ENCODE results near the gene ZNF569. TPM values are rescaled to one million over a fixed set of nuclear protein-coding genes. Genes with fewer than 3 reads are reported as not detected.

Gene ZNF569
- polyA plus RNA-seq, 1 donor from 2014 or later, result 21.6 TPM

DNA sequence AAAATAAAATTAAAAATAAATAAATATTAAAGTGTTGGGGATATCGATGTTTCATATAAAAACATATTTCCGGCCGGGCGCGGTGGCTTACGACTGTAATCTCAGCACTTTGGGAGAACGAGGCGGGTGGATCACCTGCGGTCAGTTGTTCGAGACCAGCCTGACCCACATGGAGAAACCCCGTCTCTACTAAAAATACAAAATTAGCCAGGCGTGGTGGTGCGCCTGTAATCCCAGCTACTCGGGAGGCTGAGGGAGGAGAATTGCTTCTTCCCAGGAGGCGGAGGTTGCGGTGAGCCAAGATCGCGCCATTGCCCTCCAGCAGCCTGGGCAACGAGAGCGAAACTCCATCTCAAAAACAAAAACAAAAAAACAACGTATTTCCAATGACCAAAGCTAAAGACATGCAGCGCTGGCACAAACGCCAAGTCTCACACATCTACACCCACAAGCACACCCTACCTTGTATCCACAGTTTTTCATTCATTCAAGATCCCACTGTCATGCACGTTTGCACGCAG, 907 bp downstream of the ZNF569 start:
- H3K27ac ChIP-seq (ENCODE audit: low read length), result peak overlapping the region; percentile 83
- peaks cover 15% of the 10 kb centered on the region for H3K9me3 ChIP-seq (ENCODE audit: low read length)
- no peaks in the 10 kb centered on the region for H3K9me2 ChIP-seq (ENCODE audit: insufficient read depth, low read length)
- H3F3A ChIP-seq (ENCODE audit: insufficient read depth, low read length, poor library complexity, severe bottlenecking), result no peaks in the 10 kb centered on the region
- peak overlapping the region; percentile 81 for H2AFZ ChIP-seq (ENCODE audit: low read depth, low read length)
- H3K9ac ChIP-seq (ENCODE audit: low read length), result peak overlapping the region; percentile 84
- peak overlapping the region; percentile 37 for H3K4me2 ChIP-seq (ENCODE audit: low read length)
- TF ChIP-seq, protein P1, sequence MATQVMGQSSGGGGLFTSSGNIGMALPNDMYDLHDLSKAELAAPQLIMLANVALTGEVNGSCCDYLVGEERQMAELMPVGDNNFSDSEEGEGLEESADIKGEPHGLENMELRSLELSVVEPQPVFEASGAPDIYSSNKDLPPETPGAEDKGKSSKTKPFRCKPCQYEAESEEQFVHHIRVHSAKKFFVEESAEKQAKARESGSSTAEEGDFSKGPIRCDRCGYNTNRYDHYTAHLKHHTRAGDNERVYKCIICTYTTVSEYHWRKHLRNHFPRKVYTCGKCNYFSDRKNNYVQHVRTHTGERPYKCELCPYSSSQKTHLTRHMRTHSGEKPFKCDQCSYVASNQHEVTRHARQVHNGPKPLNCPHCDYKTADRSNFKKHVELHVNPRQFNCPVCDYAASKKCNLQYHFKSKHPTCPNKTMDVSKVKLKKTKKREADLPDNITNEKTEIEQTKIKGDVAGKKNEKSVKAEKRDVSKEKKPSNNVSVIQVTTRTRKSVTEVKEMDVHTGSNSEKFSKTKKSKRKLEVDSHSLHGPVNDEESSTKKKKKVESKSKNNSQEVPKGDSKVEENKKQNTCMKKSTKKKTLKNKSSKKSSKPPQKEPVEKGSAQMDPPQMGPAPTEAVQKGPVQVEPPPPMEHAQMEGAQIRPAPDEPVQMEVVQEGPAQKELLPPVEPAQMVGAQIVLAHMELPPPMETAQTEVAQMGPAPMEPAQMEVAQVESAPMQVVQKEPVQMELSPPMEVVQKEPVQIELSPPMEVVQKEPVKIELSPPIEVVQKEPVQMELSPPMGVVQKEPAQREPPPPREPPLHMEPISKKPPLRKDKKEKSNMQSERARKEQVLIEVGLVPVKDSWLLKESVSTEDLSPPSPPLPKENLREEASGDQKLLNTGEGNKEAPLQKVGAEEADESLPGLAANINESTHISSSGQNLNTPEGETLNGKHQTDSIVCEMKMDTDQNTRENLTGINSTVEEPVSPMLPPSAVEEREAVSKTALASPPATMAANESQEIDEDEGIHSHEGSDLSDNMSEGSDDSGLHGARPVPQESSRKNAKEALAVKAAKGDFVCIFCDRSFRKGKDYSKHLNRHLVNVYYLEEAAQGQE (IDR thresholded peaks at IDR 0.05; ENCODE audit: borderline replicate concordance), result no peak
- H3K79me2 ChIP-seq (replicated peaks; ENCODE audit: insufficient read depth, low read length), result peaks cover 34% of the 10 kb centered on the region
- peak overlapping the region; percentile 86 for H3K4me3 ChIP-seq (ENCODE audit: low read length)
- H3K36me3 ChIP-seq (ENCODE audit: insufficient read depth, low read length), result peaks cover 34% of the 10 kb centered on the region
- H4K20me1 ChIP-seq (ENCODE audit: insufficient read depth), result no peaks in the 10 kb centered on the region
- no peaks in the 10 kb centered on the region for H3K27me3 ChIP-seq (ENCODE audit: insufficient read depth, low read depth, low read length)

DNA sequence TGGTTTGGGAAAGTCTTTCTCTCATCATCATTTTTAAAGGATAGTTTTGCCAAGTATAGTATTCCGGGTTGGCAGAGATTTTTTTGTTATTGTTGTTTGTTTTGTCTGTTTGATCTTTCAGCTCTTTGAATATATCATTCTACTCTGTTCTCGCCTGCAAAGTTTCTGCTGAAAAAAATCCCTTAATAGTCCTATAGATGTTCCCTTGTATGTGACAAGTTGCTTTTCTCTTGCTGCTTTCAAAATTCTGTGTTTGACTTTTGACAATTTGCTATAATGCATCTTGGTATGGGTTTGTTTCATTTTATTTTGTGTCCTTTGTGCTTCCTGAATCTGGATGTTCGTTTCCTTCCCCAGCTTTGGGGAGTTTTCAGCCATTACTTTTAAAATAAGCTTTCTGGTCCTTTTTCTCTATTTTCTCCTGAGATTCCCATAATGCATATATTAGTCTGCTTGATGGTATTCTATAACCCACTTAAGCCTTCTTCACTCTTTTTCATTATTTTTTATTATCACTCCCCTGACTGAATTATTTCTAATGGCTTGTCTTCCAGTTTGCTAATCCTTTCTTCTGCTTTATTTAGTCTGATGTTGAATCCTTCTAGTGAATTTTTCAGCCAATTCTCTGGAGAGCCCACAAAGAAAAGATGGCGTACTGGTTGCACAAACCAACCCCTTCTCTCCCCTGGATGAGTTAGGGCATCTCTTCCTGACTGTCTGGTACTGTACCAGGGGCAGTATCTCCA, 14.6 kb downstream of the ZNF569 start:
- H3K9me2 ChIP-seq (ENCODE audit: insufficient read depth, low read length), result no peaks in the 10 kb centered on the region
- no peak overlapping the region for H3K4me2 ChIP-seq (ENCODE audit: low read length)
- H3K36me3 ChIP-seq (ENCODE audit: insufficient read depth, low read length), result peaks cover 55% of the 10 kb centered on the region
- H3K27me3 ChIP-seq (ENCODE audit: insufficient read depth, low read depth, low read length), result no peaks in the 10 kb centered on the region
- no peak overlapping the region for H3K27ac ChIP-seq (ENCODE audit: low read length)
- H3K9ac ChIP-seq (ENCODE audit: low read length), result no peak overlapping the region
- no peaks in the 10 kb centered on the region for H3F3A ChIP-seq (ENCODE audit: insufficient read depth, low read length, poor library complexity, severe bottlenecking)
- H3K79me2 ChIP-seq (replicated peaks; ENCODE audit: insufficient read depth, low read length), result no peaks in the 10 kb centered on the region
- no peaks in the 10 kb centered on the region for H4K20me1 ChIP-seq (ENCODE audit: insufficient read depth)
- no peak overlapping the region for H2AFZ ChIP-seq (ENCODE audit: low read depth, low read length)
- H3K9me3 ChIP-seq (ENCODE audit: low read length), result peaks cover 58% of the 10 kb centered on the region
- H3K4me3 ChIP-seq (ENCODE audit: low read length), result no peak overlapping the region
- TF ChIP-seq, protein P2, sequence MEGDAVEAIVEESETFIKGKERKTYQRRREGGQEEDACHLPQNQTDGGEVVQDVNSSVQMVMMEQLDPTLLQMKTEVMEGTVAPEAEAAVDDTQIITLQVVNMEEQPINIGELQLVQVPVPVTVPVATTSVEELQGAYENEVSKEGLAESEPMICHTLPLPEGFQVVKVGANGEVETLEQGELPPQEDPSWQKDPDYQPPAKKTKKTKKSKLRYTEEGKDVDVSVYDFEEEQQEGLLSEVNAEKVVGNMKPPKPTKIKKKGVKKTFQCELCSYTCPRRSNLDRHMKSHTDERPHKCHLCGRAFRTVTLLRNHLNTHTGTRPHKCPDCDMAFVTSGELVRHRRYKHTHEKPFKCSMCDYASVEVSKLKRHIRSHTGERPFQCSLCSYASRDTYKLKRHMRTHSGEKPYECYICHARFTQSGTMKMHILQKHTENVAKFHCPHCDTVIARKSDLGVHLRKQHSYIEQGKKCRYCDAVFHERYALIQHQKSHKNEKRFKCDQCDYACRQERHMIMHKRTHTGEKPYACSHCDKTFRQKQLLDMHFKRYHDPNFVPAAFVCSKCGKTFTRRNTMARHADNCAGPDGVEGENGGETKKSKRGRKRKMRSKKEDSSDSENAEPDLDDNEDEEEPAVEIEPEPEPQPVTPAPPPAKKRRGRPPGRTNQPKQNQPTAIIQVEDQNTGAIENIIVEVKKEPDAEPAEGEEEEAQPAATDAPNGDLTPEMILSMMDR (IDR thresholded peaks at IDR 0.05; ENCODE audit: poor library complexity, severe bottlenecking), result no peak
- TF ChIP-seq SMC3 (conservative IDR thresholded peaks at IDR 0.05; ENCODE audit: poor library complexity) (no peak), TAF1 (IDR thresholded peaks at IDR 0.05; ENCODE audit: low read depth) (no peak), MXI1 (conservative IDR thresholded peaks at IDR 0.05; ENCODE audit: poor library complexity, severe bottlenecking) (no peak)
- TF ChIP-seq, protein P1 (IDR thresholded peaks at IDR 0.05; ENCODE audit: borderline replicate concordance), result no peak
